ENCODE measurements around the gene ZBTB7C.

- TF ChIP-seq CTCF (conservative IDR thresholded peaks at IDR 0.05; ENCODE audit: low read depth, low read length) = no peak
- TF ChIP-seq EZH2 (IDR thresholded peaks at IDR 0.05; ENCODE audit: borderline replicate concordance, low read depth, low read length, poor library complexity, severe bottlenecking) = no peak
These were observed 325.0 kb downstream of the ZBTB7C start for GRCh38 chr18:48084041-48084757.
